Brain microvascular endothelial cell (primary cell): ENCODE measurements around the gene MYBPHL.

Experiments
- DNase-seq: peaks from one replicate; pipeline ENCODE4 v3.0.0-alpha.2; 2020
- H3K27ac ChIP-seq: fragments of 250-450 bp; sonication (Bioruptor Pico); 2 replicates; pipeline ENCODE4 v1.5.1; 2020; ENCODE audit warnings: mild to moderate bottlenecking, moderate library complexity
- H3K27me3 ChIP-seq: fragments of 250-450 bp; sonication (Bioruptor Pico); replicated peaks from 2 replicates; pipeline ENCODE4 v1.5.1; 2020; ENCODE audit warnings: mild to moderate bottlenecking
- H3K36me3 ChIP-seq: fragments of 250-450 bp; sonication (Bioruptor Pico); replicated peaks from 2 replicates; pipeline ENCODE4 v1.5.1; 2020; ENCODE audit warnings: mild to moderate bottlenecking
- H3K4me3 ChIP-seq: 2 replicates; pipeline ENCODE4 v1.5.1; 2011; ENCODE audit warnings: low read depth, mild to moderate bottlenecking, control low read depth, low read length, moderate library complexity
- CTCF ChIP-seq: IDR thresholded peaks from 2 replicates; pipeline ENCODE4 v1.5.1; 2011; ENCODE audit warnings: low read depth, mild to moderate bottlenecking, moderate library complexity, low read length, control low read depth, inconsistent platforms; ENCODE audit errors: missing control alignments
- in situ Hi-C: cut with HindIII; loops from 2 replicates; pipeline ENCODE4 v1.10.0; 2017; ENCODE audit warnings: low sequenced_read_pairs, low pct_ligation_motif_present

The MYBPHL gene

GRCh38 chr1:109327285-109327684 lies 20.5 kb upstream of the MYBPHL start:
- DNase-seq: no peak
- peaks cover 52% of the 10 kb centered on the region for H3K36me3 ChIP-seq
- no peaks in the 10 kb centered on the region for H3K27me3 ChIP-seq
- TF ChIP-seq CTCF: no peak
- no peak overlapping the region for H3K4me3 ChIP-seq
- in situ Hi-C loops: no loop called here
- H3K27ac ChIP-seq: no peak overlapping the region

- DNase-seq: no peak
- Histone ChIP-seq H3K36me3 (peaks cover 48% of the 10 kb centered on the region), H3K4me3 (no peak overlapping the region), H3K27ac (no peak overlapping the region), H3K27me3 (no peaks in the 10 kb centered on the region)
- in situ Hi-C loops: no loop called here
- TF ChIP-seq CTCF: no peak
Observed at GRCh38 chr1:109322974-109323373, 16.2 kb upstream of the MYBPHL start.

- Histone ChIP-seq H3K27ac (no peak overlapping the region), H3K4me3 (no peak overlapping the region), H3K36me3 (peaks cover 57% of the 10 kb centered on the region), H3K27me3 (no peaks in the 10 kb centered on the region)
- TF ChIP-seq CTCF: no peak
- no peak for DNase-seq
- in situ Hi-C loops: no loop called here
Observed at GRCh38 chr1:109319114-109319513, 12.3 kb upstream of the MYBPHL start.

GRCh38 chr1:109316506-109316905 lies 9.7 kb upstream of the MYBPHL start:
- no peaks in the 10 kb centered on the region for H3K27me3 ChIP-seq
- H3K4me3 ChIP-seq: no peak overlapping the region
- no peak overlapping the region for H3K27ac ChIP-seq
- TF ChIP-seq CTCF: no peak
- no peak for DNase-seq
- peaks cover 48% of the 10 kb centered on the region for H3K36me3 ChIP-seq
- in situ Hi-C loops: no loop called here

- no peaks in the 10 kb centered on the region for H3K27me3 ChIP-seq
- DNase-seq: no peak
- in situ Hi-C loops: no loop called here
- no peak overlapping the region for H3K27ac ChIP-seq
- no peak overlapping the region for H3K4me3 ChIP-seq
- peaks cover 48% of the 10 kb centered on the region for H3K36me3 ChIP-seq
- TF ChIP-seq CTCF: no peak
Observed at GRCh38 chr1:109315288-109315687, 8.5 kb upstream of the MYBPHL start.

- no peak for DNase-seq
- Histone ChIP-seq H3K27me3 (no peaks in the 10 kb centered on the region), H3K27ac (no peak overlapping the region), H3K4me3 (no peak overlapping the region), H3K36me3 (peaks cover 48% of the 10 kb centered on the region)
- in situ Hi-C loops: no loop called here
- no peak for TF ChIP-seq CTCF
Observed at GRCh38 chr1:109314795-109315194, 8.0 kb upstream of the MYBPHL start.
